Ishikawa (cell line): ENCODE results near the gene PYHIN1.

ENCODE experiments used
- CEBPB ChIP-seq: IDR thresholded peaks from 2 replicates; pipeline ENCODE4 v1.6.1; 2012
- CREB1 ChIP-seq: IDR thresholded peaks from 2 replicates; pipeline ENCODE4 v1.6.1; 2012; ENCODE audit warnings: low read depth
- EGR1 ChIP-seq: IDR thresholded peaks from 2 replicates; pipeline ENCODE4 v1.6.1; 2012
- EP300 ChIP-seq: IDR thresholded peaks from 2 replicates; pipeline ENCODE4 v1.6.1; 2012; ENCODE audit warnings: borderline replicate concordance
- FOXM1 ChIP-seq: IDR thresholded peaks from 2 replicates; pipeline ENCODE4 v1.6.1; 2012; ENCODE audit warnings: low read depth, borderline replicate concordance
- NFIC ChIP-seq: IDR thresholded peaks from 2 replicates; pipeline ENCODE4 v1.6.1; 2012
- RAD21 ChIP-seq: IDR thresholded peaks from 2 replicates; pipeline ENCODE4 v1.6.1; 2012; ENCODE audit warnings: low read depth
- TAF1 ChIP-seq: IDR thresholded peaks from 2 replicates; pipeline ENCODE4 v1.6.1; 2012; ENCODE audit warnings: low read depth, mild to moderate bottlenecking
- TCF12 ChIP-seq: IDR thresholded peaks from 2 replicates; pipeline ENCODE4 v1.6.1; 2012; ENCODE audit warnings: low read depth
- TEAD4 ChIP-seq: IDR thresholded peaks from 2 replicates; pipeline ENCODE4 v1.6.1; 2012
- YY1 ChIP-seq: IDR thresholded peaks from 2 replicates; pipeline ENCODE4 v1.6.1; 2012; ENCODE audit warnings: low read depth
- ZBTB7A ChIP-seq: IDR thresholded peaks from 2 replicates; pipeline ENCODE4 v1.6.1; 2012; ENCODE audit warnings: low read depth
- TF ChIP-seq, protein P1 (sequence below): IDR thresholded peaks from 2 replicates; pipeline ENCODE4 v1.6.1; 2012; ENCODE audit warnings: low read depth, mild to moderate bottlenecking
- TF ChIP-seq, protein P2 (sequence below): IDR thresholded peaks from 2 replicates; pipeline ENCODE4 v1.6.1; 2012
- TF ChIP-seq, protein P3 (sequence below): IDR thresholded peaks from 2 replicates; pipeline ENCODE4 v1.6.1; 2012

PYHIN1 gene

DNA sequence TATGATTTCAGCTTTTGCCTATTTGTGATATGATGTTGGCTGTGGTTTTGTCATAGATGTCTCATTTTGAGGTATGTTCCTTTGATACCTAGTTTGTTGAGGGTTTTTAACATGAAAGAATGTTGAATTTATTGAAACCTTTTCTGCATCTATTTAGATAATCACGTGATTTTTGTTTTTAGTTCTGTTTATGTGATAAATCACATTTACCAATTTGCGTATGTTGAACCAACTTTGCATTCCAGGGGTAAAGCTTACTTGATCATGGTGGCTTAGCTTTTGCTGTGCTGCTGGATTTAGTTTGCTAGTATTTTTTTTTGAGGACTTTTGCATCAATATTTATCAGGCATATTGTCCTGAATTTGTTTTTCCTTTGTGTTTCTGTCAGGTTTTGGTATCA is 51.9 kb downstream of the PYHIN1 start:
- no peak for TF ChIP-seq NFIC
- TF ChIP-seq TCF12 = no peak
- no peak for TF ChIP-seq FOXM1
- no peak for TF ChIP-seq ZBTB7A
- TF ChIP-seq, protein P1, sequence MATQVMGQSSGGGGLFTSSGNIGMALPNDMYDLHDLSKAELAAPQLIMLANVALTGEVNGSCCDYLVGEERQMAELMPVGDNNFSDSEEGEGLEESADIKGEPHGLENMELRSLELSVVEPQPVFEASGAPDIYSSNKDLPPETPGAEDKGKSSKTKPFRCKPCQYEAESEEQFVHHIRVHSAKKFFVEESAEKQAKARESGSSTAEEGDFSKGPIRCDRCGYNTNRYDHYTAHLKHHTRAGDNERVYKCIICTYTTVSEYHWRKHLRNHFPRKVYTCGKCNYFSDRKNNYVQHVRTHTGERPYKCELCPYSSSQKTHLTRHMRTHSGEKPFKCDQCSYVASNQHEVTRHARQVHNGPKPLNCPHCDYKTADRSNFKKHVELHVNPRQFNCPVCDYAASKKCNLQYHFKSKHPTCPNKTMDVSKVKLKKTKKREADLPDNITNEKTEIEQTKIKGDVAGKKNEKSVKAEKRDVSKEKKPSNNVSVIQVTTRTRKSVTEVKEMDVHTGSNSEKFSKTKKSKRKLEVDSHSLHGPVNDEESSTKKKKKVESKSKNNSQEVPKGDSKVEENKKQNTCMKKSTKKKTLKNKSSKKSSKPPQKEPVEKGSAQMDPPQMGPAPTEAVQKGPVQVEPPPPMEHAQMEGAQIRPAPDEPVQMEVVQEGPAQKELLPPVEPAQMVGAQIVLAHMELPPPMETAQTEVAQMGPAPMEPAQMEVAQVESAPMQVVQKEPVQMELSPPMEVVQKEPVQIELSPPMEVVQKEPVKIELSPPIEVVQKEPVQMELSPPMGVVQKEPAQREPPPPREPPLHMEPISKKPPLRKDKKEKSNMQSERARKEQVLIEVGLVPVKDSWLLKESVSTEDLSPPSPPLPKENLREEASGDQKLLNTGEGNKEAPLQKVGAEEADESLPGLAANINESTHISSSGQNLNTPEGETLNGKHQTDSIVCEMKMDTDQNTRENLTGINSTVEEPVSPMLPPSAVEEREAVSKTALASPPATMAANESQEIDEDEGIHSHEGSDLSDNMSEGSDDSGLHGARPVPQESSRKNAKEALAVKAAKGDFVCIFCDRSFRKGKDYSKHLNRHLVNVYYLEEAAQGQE = no peak
- TF ChIP-seq CREB1 = no peak
- no peak for TF ChIP-seq EGR1
- TF ChIP-seq, protein P2, sequence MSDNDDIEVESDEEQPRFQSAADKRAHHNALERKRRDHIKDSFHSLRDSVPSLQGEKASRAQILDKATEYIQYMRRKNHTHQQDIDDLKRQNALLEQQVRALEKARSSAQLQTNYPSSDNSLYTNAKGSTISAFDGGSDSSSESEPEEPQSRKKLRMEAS = no peak

DNA sequence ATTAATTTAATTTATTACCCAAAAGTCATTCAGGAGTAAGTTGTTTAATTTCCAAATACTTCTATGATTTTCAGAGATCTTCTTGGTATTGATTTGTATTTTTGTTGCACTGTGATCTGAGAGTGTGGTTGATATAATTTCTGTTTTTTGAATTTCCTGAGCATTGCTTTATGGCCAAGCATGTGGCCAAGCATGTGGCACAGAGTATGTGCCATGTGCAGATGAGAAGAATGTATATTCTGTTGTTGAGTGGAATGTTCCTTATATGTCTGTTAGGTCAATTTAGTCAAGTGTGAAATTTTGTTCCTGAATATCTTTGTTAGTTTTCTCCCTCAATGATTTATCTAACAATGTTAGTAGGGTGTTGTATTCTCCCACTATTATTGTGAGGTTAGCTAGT is 53.0 kb downstream of the PYHIN1 start:
- no peak for TF ChIP-seq TAF1
- no peak for TF ChIP-seq EGR1

DNA sequence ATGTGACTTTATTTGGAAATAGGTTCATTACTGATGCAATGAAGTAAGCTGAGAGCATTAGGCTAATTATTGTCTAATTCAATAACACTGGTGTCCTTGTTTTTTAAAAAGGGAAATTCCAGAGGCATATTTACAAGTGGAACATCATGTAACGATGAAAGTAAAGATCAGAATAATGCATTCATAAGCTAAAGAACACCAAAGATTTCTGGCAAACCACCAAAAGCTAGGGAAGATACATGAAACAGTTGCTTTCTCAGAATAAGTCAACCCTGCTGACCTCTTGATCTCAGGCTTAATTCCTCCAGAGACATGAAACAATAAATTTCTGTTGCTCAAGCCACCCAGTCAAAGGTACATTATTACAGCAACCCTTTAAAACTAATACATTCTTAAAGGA is 58.1 kb downstream of the PYHIN1 start:
- TF ChIP-seq EP300 (no peak), TCF12 (no peak), YY1 (no peak), CREB1 (no peak)
- TF ChIP-seq, protein P2 = no peak

DNA sequence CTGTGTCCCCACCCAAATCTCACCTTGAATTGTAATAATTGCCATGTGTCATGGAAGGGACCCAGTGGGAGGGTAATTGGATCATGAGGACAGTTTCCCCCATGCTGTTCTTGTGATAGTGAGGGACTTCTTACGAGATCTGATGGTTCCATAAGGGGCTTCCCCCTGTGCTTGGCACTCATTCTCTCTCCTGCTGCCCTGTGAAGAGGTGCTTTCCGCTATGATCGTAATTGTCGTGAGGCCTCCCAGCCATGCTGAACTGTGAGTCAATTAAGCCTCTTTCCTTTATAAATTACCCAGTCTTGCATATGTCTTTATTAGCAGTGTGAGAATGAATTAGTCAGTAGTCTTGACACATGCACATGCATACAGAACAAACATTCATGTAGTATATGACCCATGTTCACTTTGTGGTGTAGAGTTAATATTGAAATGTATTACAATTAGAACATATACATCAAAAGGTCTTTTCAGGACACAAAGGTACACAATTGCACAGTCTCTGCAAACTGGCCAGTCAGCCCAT is 61.5 kb downstream of the PYHIN1 start:
- TF ChIP-seq YY1 = no peak
- TF ChIP-seq NFIC = no peak
- no peak for TF ChIP-seq EP300
- TF ChIP-seq TEAD4 = no peak
- TF ChIP-seq, protein P3, sequence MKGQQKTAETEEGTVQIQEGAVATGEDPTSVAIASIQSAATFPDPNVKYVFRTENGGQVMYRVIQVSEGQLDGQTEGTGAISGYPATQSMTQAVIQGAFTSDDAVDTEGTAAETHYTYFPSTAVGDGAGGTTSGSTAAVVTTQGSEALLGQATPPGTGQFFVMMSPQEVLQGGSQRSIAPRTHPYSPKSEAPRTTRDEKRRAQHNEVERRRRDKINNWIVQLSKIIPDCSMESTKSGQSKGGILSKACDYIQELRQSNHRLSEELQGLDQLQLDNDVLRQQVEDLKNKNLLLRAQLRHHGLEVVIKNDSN = no peak
- TF ChIP-seq, protein P2 = no peak
- TF ChIP-seq CEBPB = no peak
- no peak for TF ChIP-seq EGR1
- no peak for TF ChIP-seq RAD21
- no peak for TF ChIP-seq FOXM1
- TF ChIP-seq TCF12 = no peak
- no peak for TF ChIP-seq CREB1
- TF ChIP-seq, protein P1 = no peak
- no peak for TF ChIP-seq TAF1
- no peak for TF ChIP-seq ZBTB7A

DNA sequence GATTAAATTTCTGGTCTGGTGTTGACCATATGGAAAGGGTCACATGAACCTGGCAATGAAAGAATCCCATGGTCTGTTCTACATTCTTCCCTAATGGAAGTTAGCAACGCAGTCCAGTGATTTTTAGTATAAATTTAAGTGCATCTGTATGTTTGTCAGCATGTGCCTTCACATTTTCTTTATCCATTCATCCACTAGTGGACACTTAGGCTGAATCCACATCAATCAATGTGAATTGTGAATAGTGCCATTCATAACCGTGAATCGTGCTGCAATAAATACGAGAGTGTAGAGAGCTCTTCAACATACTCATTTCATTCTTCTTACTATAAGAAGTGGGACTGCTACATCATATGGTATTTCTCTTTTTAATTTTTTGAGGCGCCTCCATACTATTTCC is 65.6 kb downstream of the PYHIN1 start:
- no peak for TF ChIP-seq EGR1
- no peak for TF ChIP-seq FOXM1
- no peak for TF ChIP-seq RAD21

DNA sequence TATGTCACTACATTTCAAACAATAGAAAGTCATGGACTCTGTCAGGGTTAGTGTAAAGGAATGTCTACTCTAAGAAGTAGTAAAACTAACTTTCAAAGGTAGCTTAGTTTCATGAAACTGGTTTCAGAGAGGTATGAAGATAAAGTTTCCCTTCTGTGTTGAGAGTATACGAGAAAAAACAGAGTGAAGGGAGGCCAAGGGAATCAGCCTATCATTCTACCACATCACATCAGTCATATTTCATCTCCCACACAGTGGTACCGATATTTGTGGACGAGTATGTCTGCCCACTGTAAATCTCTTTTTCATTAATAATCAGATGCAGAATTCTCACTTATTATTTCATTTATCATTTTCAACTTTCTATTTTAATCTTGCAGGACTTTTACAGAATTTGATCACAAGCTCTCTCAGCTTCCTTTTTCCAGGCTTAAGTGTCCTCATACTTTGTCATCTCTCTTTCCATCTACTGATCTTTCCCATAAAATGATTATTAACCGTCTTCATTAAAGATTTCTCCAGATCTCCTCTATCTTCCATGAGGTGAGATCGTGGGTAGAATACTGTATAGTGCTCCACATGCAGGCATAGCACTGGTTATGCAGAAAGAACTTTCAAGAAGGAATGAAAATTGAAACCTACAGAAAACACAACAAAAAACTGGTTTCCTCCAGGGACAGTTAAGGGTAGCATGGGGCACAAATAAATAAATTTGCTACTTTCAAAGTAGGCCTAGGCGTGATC is 66.9 kb downstream of the PYHIN1 start:
- TF ChIP-seq EP300 (no peak), YY1 (no peak), TEAD4 (no peak), TCF12 (no peak), TAF1 (no peak), RAD21 (no peak), ZBTB7A (no peak), CREB1 (no peak)
- TF ChIP-seq, protein P3 = no peak
- TF ChIP-seq, protein P2 = no peak
- TF ChIP-seq, protein P1 = no peak
